Esophagus squamous epithelium (tissue), 4 donors: ENCODE data around the gene HSBP1L1.

Source experiments
- POLR2A ChIP-seq, 4 donors: fragments of 450-650 bp; IDR thresholded peaks; one replicate each; pipeline ENCODE4 v1.6.1; 2017; ENCODE audit warnings: antibody characterized with exemption in 4 of 4, mild to moderate bottlenecking in 4 of 4, moderate library complexity in 3 of 4
- TF ChIP-seq, protein P1 (sequence below), 6 experiments: fragments of 450-650 bp in 4 of 6; fragments of 200-600 bp in 2 of 6; sonication (generic) in 2 of 6; IDR thresholded peaks; one replicate each; pipeline ENCODE4 v1.5.1; 2016 to 2019; ENCODE audit warnings: antibody characterized with exemption in 6 of 6, mild to moderate bottlenecking in 4 of 6, moderate library complexity in 4 of 6

DNA sequence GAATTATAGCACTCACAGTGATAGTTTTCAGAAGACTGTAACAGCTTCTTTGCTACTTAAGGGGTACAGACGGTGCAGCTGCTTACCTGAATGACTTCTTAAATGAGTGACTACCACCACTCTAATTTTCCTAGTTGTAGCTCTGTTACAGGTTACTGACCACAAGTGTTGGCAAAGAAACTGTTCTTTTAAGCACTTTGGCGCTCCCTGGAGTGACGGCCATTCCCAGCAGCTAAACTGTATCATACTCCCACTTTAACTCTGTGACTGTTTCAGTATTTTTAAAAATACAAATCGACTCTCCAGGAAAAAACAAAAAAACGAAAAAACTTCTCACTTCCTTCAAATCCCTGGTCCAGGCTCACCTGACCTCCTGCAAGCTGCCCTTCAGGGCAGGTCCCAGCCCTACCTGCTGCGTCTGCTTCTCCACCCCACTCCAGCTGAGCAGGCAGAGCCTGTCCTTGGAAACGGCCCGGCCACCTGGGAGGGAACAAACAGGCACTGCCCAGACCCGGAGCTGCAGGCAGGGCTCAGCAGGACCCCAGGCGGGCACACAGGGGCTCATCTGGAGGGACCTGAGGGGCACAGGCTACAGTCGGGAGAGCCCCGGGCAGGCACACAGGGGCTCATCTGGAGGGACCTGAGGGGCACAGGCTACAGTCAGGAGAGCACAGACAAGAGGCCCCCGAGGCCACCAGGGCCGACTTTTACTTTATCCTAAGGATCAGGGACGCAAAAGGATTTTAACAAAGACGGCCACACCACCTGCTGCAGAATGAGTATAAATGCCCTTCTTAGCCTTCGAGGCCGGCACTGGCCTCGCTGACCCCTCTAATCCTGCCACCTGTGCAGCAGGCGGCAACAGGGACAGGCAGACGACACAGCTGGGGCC lies 37.5 kb upstream of the HSBP1L1 start:
- TF ChIP-seq, protein P1, sequence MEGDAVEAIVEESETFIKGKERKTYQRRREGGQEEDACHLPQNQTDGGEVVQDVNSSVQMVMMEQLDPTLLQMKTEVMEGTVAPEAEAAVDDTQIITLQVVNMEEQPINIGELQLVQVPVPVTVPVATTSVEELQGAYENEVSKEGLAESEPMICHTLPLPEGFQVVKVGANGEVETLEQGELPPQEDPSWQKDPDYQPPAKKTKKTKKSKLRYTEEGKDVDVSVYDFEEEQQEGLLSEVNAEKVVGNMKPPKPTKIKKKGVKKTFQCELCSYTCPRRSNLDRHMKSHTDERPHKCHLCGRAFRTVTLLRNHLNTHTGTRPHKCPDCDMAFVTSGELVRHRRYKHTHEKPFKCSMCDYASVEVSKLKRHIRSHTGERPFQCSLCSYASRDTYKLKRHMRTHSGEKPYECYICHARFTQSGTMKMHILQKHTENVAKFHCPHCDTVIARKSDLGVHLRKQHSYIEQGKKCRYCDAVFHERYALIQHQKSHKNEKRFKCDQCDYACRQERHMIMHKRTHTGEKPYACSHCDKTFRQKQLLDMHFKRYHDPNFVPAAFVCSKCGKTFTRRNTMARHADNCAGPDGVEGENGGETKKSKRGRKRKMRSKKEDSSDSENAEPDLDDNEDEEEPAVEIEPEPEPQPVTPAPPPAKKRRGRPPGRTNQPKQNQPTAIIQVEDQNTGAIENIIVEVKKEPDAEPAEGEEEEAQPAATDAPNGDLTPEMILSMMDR (IDR thresholded peaks at IDR 0.05) = no peak
- TF ChIP-seq POLR2A (IDR thresholded peaks at IDR 0.05) = no peak
